GM10847 (cell line): ENCODE data around the gene LTBP2.

ENCODE experiments used
- POLR2A ChIP-seq: IDR thresholded peaks from 2 replicates; pipeline ENCODE4 v1.6.1; 2011; ENCODE audit not compliant: insufficient read length; ENCODE audit errors: extremely low read depth

Gene LTBP2

GRCh38 chr14:74608959-74609611 lies 3.0 kb downstream of the LTBP2 start:
- TF ChIP-seq POLR2A, result no peak

GRCh38 chr14:74606727-74607126 lies 5.3 kb downstream of the LTBP2 start:
- TF ChIP-seq POLR2A, result no peak

GRCh38 chr14:74605531-74606223 lies 6.4 kb downstream of the LTBP2 start:
- no peak for TF ChIP-seq POLR2A

- TF ChIP-seq POLR2A, result no peak
Observed at GRCh38 chr14:74604911-74605310, 7.1 kb downstream of the LTBP2 start.

- TF ChIP-seq POLR2A, result no peak
Observed at GRCh38 chr14:74604157-74604556, 7.9 kb downstream of the LTBP2 start.

- no peak for TF ChIP-seq POLR2A
Observed at GRCh38 chr14:74601982-74602381, 10.1 kb downstream of the LTBP2 start.

- no peak for TF ChIP-seq POLR2A
Observed at GRCh38 chr14:74599946-74600345, 12.1 kb downstream of the LTBP2 start.

- no peak for TF ChIP-seq POLR2A
Observed at GRCh38 chr14:74599321-74599761, 12.7 kb downstream of the LTBP2 start.

GRCh38 chr14:74596741-74597450 lies 15.1 kb downstream of the LTBP2 start:
- no peak for TF ChIP-seq POLR2A

GRCh38 chr14:74595006-74595735 lies 16.9 kb downstream of the LTBP2 start:
- no peak for TF ChIP-seq POLR2A

GRCh38 chr14:74594606-74595005 lies 17.4 kb downstream of the LTBP2 start:
- no peak for TF ChIP-seq POLR2A

- no peak for TF ChIP-seq POLR2A
Observed at GRCh38 chr14:74594029-74594428, 18.0 kb downstream of the LTBP2 start.

GRCh38 chr14:74593241-74593953 lies 18.6 kb downstream of the LTBP2 start:
- TF ChIP-seq POLR2A, result no peak

- no peak for TF ChIP-seq POLR2A
Observed at GRCh38 chr14:74592476-74593201, 19.4 kb downstream of the LTBP2 start.
